HG02884 (cell line): ENCODE data around the gene MTF2.

Experiments used
- ATAC-seq: cut with Tn5 transposase; IDR thresholded peaks from one replicate; pipeline ENCODE4 v1.9.1; 2021; ENCODE audit warnings: mild to moderate bottlenecking, moderate library complexity; ENCODE audit not compliant: unreplicated experiment

MTF2 gene

GRCh38 chr1:93180723-93181613 is 101.9 kb downstream of the MTF2 start, which contains the start of gene CCDC18:
CCDC18 (plus strand) TSS chr1:93180724; CDS start chr1:93183362, 2,638 bp downstream.
- ATAC-seq = peak; percentile 11

- ATAC-seq = no peak
These were observed 107.6 kb downstream of the MTF2 start for GRCh38 chr1:93186667-93187066.
